Fibroblast of the conjunctiva (primary cell): ENCODE results near the gene APBB2.

Source experiments
- DNase-seq: peaks from one replicate; pipeline ENCODE4 v3.0.0-alpha.2; 2010; ENCODE audit warnings: low read depth

Gene APBB2

DNA sequence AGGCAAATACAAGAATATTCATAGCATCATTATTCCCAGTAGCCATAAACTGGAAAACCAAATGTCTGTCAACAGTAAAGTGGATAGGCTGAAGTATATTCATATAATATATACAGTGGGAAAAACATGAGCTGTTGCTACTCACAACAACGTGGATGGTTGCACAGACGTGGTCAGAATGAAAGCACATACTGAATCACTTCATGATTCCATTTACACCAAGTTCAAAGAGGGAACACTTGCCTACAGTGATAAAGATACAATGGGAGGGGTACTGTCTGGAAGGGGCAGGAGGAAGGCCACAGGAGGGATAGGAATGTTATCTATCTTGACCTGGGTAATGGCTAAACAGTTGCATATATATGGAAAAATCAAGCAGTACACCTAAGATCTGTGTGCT is 25.3 kb downstream of the APBB2 start:
- no peak for DNase-seq

DNA sequence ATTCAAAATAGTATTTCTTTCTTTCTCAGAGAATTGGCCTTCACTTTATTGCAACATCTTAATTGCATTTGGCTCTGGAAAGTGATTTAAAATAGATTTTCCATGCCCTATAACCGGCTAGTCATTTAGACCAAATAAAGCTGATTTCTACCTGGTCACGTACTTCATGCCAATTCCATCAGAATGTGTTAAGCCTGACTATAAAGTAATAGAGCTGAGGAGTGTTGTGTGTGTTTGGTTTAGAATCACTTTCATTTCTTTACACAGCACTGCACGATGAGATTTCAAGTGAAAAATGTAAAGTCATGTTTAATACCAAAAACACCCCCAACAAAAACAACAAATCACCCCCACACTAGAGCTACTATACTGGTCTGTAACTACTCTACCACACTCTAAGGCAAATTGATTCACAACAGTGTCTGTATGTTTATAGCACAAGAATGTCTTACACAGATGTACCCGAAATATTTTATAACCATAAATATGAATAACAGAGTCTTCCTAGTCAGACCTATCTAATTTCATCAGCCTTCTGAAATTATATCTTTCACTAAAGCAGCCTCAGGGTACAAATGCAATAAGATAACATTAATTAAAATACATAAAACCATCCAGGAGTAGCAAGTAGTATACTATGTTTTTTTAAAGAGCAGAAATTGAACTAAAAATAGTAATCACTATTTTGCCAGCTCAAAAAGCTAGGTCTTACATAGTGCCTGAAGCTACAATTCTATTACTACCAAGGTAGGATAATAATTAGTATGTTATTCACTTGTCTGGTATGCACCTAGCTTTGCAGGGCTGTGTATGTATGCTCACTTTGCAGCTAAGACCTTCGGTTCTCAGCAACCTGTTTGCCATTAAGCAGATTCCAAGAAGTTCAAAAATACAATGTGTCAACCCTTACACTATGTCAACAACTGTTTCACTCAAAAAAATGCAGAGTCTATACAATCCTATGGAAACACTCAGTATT is 28.4 kb downstream of the APBB2 start:
- DNase-seq, result no peak

DNA sequence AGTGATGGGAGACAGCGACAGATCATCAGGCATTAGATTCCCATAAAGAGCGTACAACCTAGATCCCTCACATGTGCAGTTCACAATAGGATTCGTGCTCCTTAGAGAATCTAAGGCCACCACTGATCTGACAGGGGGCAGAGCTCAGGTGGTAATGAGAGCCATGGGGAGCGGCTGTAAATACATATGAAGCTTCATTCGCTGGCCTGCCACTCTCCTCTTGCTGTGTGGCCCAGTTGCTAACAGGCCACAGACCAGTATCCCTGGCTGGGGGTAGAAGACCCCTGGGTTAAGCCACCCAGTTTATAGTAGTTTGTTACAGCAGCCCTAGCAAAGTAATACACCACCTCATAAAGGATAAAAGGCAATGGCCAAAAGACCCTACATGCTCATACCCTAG is 30.3 kb downstream of the APBB2 start:
- no peak for DNase-seq

DNA sequence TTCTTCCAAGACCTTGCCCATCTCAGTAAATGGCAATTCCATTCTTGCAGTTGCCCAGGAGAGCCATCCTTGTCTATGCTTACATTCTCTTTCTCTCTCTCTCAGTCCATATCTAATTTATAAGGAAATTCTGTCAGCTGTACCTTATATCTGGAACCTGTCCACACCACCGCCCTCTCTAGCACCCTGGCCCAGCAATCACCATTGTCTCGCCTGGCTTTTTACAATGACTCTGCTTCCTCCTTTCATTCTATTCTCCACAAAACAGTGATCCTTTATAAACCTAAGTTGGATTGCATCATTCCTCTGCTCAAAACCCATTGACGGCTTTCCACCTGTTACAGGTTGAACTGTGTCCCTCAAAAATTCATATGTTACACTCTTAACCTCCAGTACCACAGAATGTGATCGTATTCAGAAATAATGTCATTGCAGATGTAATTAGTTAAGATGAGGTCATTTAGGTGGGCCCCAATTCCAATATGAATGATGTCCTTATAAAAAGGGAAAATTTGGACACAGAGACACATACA is 31.3 kb downstream of the APBB2 start:
- DNase-seq, result no peak

DNA sequence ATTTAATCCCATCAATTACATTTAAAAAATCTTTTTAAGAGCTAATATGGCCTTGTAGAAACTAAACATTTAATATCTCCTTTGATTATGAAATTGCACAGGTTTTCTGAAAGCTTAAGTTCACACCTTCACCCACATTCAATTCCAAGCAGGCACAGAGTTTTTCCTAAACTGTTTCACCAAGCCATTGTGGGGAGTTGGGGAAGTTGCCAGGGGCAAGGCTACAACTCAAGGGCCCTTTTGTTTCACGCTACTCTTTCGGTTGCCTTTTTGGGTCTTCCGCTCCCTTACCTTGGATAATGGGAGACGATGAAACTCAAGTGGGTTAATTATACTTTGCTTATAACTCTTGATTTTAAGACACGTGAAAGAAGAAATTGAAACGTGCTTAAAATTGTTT is 33.3 kb downstream of the APBB2 start:
- no peak for DNase-seq

DNA sequence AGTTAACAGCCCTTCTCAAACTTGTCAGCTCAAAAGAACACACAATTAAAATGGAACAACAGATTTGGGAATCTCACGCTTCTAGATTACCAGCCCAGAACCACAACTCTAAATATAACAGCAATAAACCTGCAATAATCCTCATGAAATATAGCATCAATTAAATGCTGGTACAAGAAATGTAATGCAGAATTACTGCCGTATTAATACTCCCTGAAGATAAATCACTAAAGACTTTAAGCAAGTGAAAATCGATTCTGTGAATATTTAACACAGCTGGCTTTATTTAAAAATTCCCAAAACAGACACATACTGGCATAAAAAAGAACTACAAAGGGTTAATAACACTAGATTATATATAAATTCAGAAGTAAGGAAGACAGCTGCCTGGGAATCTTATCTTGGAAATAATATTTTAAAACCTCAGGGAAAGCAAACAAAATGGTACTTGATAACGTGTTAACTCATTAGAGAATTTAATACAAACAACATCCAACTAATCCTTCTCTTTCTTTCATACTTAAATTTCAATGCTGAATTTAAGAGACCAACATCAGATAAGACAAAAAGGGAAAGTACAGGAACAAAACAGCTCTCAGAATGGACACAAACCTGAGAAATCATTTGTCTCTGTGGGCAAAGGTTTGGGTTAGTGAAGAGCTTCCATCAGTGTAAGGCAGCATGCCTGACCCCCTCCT is 34.7 kb downstream of the APBB2 start:
- DNase-seq, result no peak

DNA sequence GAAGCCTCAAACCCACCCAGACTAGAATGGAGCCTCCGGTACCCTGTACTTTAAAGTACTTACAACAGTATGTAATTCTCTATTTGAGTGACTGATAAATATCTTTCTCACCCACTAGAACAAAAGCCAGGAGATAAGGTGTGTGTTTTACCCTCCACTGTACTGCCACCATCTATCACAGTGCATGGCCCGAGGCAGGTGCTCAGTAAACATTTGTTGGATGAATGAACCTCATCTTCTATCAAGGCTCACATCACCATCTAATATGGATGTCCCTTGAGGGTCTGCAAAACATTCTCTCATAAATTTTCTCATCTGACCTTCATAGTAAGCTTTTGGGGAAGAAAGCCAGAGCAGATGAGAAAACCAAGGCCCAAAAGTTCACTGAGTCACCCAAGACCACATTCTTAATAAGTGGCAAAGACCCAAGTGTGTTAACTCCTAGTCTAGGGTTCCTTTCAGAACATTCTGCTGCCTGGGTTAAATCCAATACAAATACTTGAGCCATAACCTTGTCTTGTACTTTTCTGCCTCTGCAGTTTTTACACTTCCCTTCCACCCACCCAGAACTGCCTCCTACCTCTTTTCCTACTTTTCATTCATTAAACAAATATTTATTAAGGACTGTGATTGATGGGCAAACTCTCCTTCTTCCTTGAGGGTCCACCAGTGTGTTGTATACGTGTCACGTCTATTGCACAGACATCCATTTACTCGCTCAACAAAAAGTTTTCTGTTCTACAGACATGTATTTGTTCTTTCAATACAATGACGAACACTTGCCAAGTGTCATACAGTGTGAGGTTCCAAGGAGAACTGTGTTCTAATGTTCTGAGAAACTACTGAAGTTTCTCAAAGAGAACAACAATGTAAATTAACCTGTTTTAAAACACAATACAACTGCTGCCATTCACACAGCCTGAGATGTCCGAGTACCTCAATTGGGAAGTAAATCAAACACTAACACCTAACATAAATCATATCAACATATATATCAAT is 35.7 kb downstream of the APBB2 start:
- DNase-seq, result peak; percentile 93

DNA sequence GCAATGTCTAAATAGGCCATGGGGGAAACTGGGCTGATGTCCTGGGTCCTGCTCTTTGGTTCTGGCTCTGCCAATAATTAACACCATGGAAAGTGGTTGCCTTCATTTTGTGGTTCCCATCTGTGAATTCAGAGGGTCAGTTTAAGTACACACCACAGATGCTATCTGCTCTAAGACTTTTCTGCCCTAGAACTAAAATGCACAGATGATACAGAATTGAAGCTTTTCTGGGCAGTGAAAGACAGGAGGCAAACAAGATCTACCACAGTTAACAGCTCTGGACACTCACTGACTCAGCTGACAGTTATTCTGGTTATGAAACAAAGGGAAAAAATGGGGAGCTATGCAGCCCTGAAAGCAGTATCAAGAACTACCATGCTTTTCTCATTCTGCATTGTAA is 37.3 kb downstream of the APBB2 start:
- DNase-seq, result peak; percentile 57

DNA sequence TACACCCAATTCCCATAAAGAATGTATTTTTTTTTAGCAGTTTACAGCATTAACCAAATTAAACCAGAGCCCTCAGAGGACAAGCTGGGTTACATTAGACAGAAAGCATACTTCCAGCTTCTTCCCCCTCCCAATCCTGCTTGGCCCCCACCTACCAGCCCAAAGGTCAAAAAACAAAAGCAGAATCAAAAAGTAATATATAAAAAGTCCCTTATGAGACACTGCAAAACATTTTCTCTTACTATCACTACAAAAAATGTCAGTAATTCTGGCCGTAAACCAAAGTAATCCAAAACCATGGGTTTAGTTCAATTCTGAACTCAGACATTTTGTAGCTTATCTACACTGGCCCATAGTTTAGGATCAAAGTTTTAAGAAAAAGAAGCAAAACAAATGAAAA is 38.0 kb downstream of the APBB2 start:
- peak; percentile 68 for DNase-seq

DNA sequence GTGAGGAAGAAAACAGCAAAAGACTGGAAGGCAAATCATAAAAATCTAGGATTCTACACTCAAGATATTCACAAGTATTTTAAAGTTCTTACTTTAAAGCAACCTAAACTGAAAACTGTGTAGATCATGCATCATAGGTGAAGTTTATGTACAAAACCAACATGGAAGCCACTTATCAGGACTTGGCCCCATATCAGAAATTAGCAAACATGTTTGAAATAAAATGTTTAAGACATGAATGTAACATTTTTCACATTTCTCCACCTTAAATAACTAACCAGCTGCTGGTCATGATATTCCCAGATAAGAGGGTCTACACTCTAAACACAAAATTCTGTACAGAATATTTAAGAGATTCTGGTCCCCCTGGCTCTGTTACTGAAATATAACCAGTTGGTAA is 38.5 kb downstream of the APBB2 start:
- no peak for DNase-seq

DNA sequence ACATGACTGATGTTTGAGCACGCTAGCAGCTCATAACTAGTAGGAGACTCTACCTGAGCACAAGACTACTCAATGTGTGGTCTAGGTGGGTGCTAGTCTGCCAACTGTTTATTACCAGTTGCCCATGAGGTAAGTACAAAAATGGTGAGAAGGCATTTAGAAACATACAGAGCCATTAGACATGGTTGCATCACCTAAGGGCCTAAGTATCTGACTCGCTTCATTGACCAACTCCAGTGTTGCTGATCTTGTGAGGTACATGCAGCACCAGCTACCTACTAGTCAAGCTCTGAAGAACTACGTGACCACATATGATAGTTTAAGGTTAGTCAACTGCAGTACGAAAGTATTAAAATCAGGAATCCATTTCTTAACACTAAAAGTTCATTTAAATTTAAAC is 39.9 kb downstream of the APBB2 start:
- no peak for DNase-seq

DNA sequence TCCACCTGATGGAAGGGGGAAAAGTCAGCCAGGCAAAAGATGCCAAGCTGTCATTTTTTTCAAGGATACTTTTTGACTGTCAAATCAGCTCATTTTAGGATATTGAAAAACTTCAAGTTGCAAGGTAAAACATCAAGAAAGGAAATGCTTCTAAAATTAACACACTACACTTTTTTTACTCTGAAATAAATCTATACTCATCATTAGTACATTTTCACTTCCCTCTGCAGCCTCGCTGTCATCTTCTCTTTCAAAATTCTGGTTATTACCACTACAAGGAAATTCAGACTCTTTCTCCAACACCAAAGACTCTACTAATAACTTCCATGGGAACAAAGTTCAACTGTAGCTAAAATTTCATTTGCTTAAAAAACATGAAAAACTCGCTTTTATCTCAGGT is 41.6 kb downstream of the APBB2 start:
- DNase-seq, result no peak

DNA sequence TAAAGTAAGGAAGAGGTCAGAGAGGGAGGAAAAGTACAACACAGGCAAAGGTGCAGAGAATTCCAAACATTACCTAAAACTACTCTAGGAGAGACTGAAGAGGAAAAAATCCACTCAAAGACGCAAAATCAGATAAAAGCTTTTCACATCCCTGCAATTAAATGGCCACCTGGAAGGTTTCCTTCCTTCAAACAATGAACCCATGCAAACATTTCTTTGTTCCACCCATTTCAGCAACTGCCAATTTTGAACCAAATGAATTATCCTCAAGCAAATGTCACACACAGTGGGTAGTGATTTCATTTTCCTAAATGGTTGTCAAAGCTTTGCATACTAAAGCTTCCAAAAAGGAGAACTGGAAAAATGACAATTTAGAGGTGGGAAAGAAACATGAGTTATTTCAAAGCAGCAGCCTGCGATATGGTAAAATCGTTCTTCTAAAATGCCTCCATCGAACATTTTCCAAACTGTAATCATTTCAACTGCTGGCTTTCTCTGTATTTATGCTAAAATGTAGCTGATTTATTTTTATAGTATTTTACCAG is 45.0 kb downstream of the APBB2 start:
- DNase-seq, result no peak

DNA sequence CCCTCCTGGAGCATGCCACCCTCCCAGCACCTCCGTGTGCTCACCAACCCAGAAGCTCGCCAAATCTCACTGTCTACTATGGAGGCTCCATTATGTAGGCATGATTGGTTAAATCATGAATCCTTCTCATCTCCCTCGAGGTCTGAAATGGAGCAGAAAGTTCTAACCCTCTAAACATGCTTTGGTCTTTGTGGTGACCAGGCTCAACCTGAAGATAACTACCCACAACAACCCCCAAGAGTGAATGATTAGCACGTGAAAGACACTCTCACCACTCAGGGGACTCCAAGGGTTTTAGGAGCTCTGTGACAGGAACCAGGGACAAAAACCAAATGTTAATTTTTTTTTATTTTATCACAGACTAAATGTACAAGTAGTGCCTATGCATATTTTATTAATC is 47.2 kb downstream of the APBB2 start:
- no peak for DNase-seq

DNA sequence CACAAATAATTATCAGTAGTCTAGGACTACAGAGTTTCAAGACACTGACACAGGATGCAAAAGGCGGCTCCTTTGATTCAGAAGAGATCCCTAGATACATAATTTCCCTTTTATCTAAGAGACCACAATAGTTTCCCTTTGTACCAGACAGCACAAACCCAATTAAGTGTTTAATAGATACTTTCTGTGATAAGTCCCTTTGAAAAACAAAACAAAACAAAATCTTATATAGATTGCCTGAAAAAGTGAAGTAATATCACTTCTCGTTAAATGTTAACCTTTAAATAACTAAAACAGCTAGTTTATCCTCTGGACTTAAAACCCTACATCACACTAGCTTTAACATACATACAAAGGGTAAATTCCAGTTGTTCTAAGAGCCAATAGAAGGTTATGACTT is 49.9 kb downstream of the APBB2 start:
- DNase-seq, result no peak

DNA sequence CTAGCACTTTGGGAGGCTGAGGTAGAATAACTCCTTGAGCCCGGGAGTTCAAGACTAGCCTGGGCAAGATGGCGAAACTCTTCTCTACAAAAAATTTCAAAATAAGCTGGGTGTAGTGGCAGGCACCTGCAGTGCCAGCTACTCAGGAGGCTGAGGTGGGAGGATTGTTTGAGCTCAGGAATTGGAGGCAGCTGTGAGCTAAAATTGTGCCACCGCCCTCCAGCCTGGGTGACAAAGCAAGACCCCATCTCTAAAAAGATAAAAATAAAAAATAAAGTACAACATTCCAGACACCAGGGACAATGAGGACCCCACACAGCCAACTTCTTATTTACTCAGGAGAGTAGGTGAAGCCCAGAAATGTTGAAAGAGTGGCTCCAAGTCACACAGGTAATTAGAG is 53.0 kb downstream of the APBB2 start:
- no peak for DNase-seq

DNA sequence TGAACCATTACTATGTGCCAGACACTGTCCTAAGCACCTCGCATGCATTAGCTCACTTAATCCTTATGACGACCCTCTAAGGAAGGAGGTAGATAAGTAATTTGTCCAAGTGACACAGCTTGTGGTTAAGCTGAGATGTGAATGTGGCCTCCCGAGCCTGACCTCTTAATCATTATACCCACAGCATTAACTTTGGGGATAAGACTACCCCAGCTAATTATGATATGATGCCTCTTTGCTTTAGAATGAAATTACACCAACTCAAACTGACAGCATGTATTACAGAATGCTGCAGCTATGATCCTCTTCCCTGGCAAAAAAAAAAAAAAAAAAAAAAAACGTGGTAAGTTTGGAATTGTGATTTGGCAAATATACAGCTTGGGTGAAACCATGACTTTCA is 53.5 kb downstream of the APBB2 start:
- no peak for DNase-seq

DNA sequence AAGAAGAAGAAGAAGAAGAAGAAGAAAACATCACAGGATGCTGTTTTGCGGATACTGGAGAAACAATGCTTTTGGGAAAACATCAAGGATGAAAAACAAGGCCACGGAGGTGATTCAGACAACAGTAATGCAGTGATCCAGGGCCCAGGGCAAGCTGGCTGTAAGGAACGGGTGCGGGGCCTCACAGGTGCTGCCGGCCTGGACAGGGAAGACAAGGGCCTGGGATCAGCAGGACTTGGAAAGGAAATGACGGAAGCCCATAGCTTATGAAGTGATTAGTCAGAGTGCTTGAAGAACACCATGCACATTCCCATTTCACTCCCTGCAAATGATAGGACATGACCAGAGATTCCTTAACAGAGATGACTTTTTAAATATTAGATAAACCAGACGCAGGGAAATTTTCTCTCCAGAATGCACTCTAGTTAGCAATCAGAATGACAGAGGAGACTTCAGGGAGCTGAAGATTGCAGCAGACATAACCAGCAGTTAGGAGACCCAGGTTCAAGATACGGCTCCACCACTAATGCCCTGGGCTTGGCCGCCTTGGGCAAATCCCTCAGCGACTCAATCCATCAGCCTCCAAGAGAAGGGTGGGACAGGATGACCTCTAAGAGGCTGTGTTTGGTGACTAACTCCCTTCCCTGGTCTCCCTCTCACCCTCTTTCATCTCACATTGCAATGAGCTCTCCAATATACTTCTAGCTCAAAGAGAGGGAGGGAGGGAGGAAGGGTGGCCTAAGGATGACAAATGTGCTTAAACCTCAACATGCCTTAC is 54.1 kb downstream of the APBB2 start:
- DNase-seq, result no peak

DNA sequence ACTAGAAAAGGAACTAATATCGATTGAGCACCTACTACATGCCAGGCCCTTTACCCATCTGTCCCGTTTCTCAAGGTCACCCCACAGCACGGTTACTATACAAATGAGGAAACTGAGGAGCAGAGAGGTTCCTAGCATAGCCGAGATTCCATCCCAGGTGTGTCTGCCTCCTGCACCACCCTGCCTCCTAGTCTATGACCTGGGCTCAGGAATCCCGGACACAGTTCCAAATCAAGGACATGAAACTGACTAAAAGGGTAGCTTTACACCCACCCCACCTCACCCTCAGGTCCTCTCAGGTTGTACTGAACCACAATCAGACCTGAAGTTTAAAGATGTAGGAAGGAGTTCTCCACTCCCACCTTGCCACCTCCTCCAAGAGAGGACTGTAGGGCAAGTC is 55.6 kb downstream of the APBB2 start:
- no peak for DNase-seq

DNA sequence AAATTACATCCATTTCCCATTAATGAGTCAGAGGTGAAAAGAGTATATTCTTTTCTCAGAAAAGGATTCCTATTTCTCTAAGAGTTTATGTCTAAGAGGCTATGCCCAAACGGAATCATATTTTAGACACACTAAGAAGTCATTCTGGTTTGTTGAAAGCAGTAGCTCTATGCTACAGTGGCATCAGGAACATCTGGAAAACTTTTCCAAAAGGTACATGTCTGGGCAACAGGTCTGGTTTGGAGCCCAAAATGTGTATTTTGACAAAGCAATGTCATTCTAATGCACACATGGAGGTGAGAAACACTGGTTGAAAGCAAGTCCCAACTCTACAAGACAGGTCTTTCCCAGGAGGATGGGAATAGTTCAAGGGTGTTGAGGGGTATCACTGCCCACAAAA is 56.1 kb downstream of the APBB2 start:
- no peak for DNase-seq

DNA sequence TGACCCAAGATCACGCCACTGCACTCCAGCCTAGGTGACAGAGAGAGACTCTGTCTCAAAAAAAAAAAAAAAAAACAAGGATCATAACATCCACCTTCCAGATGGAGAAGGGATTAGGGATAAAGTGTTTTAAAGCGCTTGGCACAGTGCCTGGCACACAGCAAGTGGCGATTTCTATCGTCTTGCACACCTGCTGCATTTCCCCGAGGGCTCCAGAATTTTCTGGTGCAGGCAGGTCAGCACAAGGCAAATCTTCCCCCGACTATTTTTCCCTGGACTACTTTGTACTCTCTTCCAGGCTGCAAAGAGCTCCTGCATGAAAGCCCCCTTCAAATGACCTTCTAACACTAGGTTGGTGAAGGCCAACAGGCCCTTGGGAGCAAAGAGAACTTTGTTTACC is 57.3 kb downstream of the APBB2 start:
- DNase-seq, result no peak
